Psoas muscle (tissue), 8 donors: Measurements from ENCODE around the gene GFI1. TPM values are rescaled to one million over a fixed set of nuclear protein-coding genes. Genes with fewer than 3 reads are reported as not detected.

Experiments used
- ATAC-seq, 4 donors: fragments of 200-7000 bp; cut with Tn5 transposase; one replicate each; pipeline ENCODE4 v1.9.1; 2020; ENCODE audit warnings: moderate library complexity in 3 of 4, mild to moderate bottlenecking in 2 of 4
- DNase-seq, 2 donors: peaks; one replicate each; pipeline ENCODE4 v3.0.0-alpha.2; 2020
- H3K27ac ChIP-seq: fragments of 200-600 bp; one replicate; pipeline ENCODE4 v1.8.0; 2022
- H3K27me3 ChIP-seq, 3 donors: fragments of 200-600 bp in 1 of 3; one replicate each; pipeline versions ENCODE4 v1.6.1 to v1.8.0; 2013 to 2022; ENCODE audit warnings: low read length in 2 of 3, mild to moderate bottlenecking in 2 of 3, moderate library complexity in 1 of 3; ENCODE audit not compliant: insufficient read depth in 3 of 3
- H3K36me3 ChIP-seq, 2 donors: fragments of 200-600 bp in 1 of 2; one replicate each; pipeline versions ENCODE4 v1.6.1 to v1.8.0; 2013 to 2022; ENCODE audit warnings: low read depth in 1 of 2, mild to moderate bottlenecking in 1 of 2, moderate library complexity in 1 of 2; ENCODE audit not compliant: insufficient read depth in 1 of 2
- H3K4me1 ChIP-seq: fragments of 200-600 bp; one replicate; pipeline ENCODE4 v1.8.0; 2022
- H3K4me3 ChIP-seq: fragments of 200-600 bp; one replicate; pipeline ENCODE4 v1.8.0; 2022; ENCODE audit warnings: mild to moderate bottlenecking
- H3K9me3 ChIP-seq: fragments of 200-600 bp; one replicate; pipeline ENCODE4 v1.8.0; 2022
- WGBS, 3 donors: extraction: QIAGEN DNeasy Blood & Tissue Kit; methylation state at CpG; one replicate each; pipeline versions ENCODE4 v1.1.6 to v1.1.7; 2013; 5-methylcytosine and 5-hydroxymethylcytosine counted together
- intact Hi-C, 2 donors: fragments of 100-400 bp; cut with DNase I; formaldehyde crosslinking; loops; one replicate each; pipeline versions ENCODE4 v1.11.0 to v1.14.2; 2022
- polyA plus RNA-seq, 3 donors: library from polyadenylated mRNA; stranded (reverse); fragments of 200-250 nt; gene quantifications; one replicate each; pipeline ENCODE4 v1.2.3, GENCODE V29; 2013
- total RNA-seq, 4 donors: library from RNA; stranded (reverse); fragmentation: NEBNext Ultra II Directional in 2 of 4; extraction: Animal tissue kit (Norgen Biotek cat#: 25700) in 2 of 4; gene quantifications; one replicate each; pipeline versions ENCODE4 v1.2.1 to v1.2.4, GENCODE V29; 2021 to 2023
- TF ChIP-seq, protein P1 (sequence below): fragments of 200-600 bp; IDR thresholded peaks from one replicate; pipeline ENCODE4 v1.8.0; 2022; ENCODE audit warnings: antibody characterized with exemption
- donor health status: healthy with polysubstance abuse.
- donor health status: DM: no; HTN: no; CAD: no; lungs with moderate emphysema.
- donor health status: Bipolar disorder and iron deficiency.
- donor health status: healthy.
- donor health status: DM: yes; HTN: yes; CAD: no.
- donor health status: DM: no; HTN: no; CAD: no.
- donor health status: DM: no; HTN: no; CAD: no.
- donor health status: DM: yes; HTN: yes; CAD: no.

The GFI1 gene
- total and polyA plus RNA-seq, 7 donors = 0.01 to 0.36 (median 0.17) TPM; not detected in 2

DNA sequence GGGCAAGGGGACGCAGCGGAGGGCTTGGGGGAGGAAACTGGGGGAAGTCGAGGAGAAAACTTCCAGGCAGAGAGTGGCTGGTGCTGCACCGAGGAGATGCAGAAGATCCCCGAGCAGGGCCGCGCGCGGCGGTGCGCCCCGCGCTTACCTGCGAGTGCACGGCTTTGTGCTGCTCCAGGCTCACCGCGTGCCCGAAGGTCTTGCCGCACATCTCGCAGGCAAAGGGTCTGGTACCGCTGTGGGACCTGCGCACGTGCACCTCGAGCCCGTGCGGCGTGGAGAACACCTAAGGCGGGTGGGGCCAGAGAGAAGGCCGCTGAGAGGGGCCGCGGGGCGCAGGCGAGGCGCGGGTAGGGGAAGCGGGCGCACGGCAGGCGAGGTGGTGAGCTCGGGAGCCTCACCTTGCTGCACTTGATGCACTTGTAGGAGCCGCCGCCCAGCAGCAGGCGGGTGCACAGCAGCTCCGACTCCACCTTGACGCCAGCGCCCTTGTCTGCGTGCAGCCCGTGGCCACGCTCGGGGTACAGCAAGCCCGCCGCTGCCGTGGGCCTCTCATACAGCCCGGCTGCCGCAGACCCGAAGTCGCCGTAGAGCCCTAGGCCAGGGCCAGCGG is 6.4 kb downstream of the GFI1 start:
- Histone ChIP-seq H3K9me3 (no peaks in the 10 kb centered on the region), H3K27me3 (peaks cover 0 to 68% (median 47%) of the 10 kb centered on the region in 3 donors), H3K4me3 (peak overlapping the region; percentile 68), H3K27ac (no peak overlapping the region), H3K4me1 (peaks cover 37% of the 10 kb centered on the region), H3K36me3 (no peaks in the 10 kb centered on the region)
- TF ChIP-seq, protein P1, sequence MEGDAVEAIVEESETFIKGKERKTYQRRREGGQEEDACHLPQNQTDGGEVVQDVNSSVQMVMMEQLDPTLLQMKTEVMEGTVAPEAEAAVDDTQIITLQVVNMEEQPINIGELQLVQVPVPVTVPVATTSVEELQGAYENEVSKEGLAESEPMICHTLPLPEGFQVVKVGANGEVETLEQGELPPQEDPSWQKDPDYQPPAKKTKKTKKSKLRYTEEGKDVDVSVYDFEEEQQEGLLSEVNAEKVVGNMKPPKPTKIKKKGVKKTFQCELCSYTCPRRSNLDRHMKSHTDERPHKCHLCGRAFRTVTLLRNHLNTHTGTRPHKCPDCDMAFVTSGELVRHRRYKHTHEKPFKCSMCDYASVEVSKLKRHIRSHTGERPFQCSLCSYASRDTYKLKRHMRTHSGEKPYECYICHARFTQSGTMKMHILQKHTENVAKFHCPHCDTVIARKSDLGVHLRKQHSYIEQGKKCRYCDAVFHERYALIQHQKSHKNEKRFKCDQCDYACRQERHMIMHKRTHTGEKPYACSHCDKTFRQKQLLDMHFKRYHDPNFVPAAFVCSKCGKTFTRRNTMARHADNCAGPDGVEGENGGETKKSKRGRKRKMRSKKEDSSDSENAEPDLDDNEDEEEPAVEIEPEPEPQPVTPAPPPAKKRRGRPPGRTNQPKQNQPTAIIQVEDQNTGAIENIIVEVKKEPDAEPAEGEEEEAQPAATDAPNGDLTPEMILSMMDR = no peak
- DNase-seq (peak in 1 of 2 donors; percentile 15), ATAC-seq (no peak)
- 21 to 32% (median 29%) methylated on average over 42 to 59 of the region's 59 CpGs for WGBS, 3 donors
- intact Hi-C loops = no loop called here

- Histone ChIP-seq H3K9me3 (no peaks in the 10 kb centered on the region), H3K27me3 (peaks cover 0 to 60% (median 42%) of the 10 kb centered on the region in 3 donors), H3K27ac (no peak overlapping the region), H3K4me3 (no peak overlapping the region), H3K36me3 (no peaks in the 10 kb centered on the region), H3K4me1 (peaks cover 37% of the 10 kb centered on the region)
- no peak for DNase-seq
- no peak for ATAC-seq
- intact Hi-C loops = no loop called here
- TF ChIP-seq, protein P1 = no peak
- WGBS, 3 donors = 93 to 95% (median 94%) methylated on average over 9 of the region's 9 CpGs
These were observed 7.1 kb downstream of the GFI1 start for GRCh38 chr1:92479587-92479986.

DNA sequence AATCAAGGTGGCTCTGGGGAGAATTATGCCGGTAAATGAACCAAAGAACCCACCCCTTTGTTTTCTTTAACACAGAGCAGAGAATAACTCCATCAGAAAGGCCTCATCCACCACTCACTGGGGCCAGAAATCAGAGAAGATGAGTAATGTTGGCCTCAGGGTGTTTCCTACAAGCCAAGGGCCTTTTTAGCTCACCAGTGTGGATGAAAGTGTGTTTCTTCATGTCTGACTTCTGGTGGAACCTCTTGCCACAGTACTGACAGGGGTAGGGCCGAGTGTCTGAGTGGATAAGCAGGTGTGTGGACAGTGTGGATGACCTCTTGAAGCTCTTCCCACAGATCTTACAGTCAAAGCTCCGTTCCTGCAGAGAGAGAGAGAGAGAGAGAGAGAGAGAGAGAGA is 8.3 kb downstream of the GFI1 start:
- DNase-seq = no peak

GRCh38 chr1:92476071-92476631 is 10.6 kb downstream of the GFI1 start:
- H3K27me3 ChIP-seq = peaks cover 0 to 26% (median 13%) of the 10 kb centered on the region in 3 donors

More for the DNA sequence above, 8.3 kb downstream of the GFI1 start:
- intact Hi-C loops = no loop called here
- Histone ChIP-seq H3K27me3 (peaks cover 0 to 48% (median 30%) of the 10 kb centered on the region in 3 donors), H3K27ac (no peak overlapping the region), H3K9me3 (no peaks in the 10 kb centered on the region), H3K4me3 (no peak overlapping the region), H3K36me3 (no peaks in the 10 kb centered on the region), H3K4me1 (peaks cover 27% of the 10 kb centered on the region)
- ATAC-seq = no peak
- WGBS, 3 donors = 70 to 83% (median 79%) methylated on average over 3 of the region's 3 CpGs
- TF ChIP-seq, protein P1 = no peak

More at GRCh38 chr1:92476071-92476631, 10.6 kb downstream of the GFI1 start:
- no peaks in the 10 kb centered on the region for H3K9me3 ChIP-seq
- peaks cover 4% of the 10 kb centered on the region for H3K4me1 ChIP-seq
- no peak overlapping the region for H3K27ac ChIP-seq
- DNase-seq = no peak
- TF ChIP-seq, protein P1 = no peak
- intact Hi-C loops = no loop called here
- H3K4me3 ChIP-seq = no peak overlapping the region
- no peak for ATAC-seq
- WGBS, 3 donors = 48 to 56% (median 49%) methylated on average over 12 of the region's 12 CpGs
- H3K36me3 ChIP-seq = no peaks in the 10 kb centered on the region
